NCI-H2227 (cell line): Measurements from ENCODE around the gene MATN1.

Experiments used
- DNase-seq: peaks from one replicate; lab custom pipeline; 2025; ENCODE audit not compliant: unreplicated experiment; lab: John Stamatoyannopoulos, UW

Gene MATN1

DNA sequence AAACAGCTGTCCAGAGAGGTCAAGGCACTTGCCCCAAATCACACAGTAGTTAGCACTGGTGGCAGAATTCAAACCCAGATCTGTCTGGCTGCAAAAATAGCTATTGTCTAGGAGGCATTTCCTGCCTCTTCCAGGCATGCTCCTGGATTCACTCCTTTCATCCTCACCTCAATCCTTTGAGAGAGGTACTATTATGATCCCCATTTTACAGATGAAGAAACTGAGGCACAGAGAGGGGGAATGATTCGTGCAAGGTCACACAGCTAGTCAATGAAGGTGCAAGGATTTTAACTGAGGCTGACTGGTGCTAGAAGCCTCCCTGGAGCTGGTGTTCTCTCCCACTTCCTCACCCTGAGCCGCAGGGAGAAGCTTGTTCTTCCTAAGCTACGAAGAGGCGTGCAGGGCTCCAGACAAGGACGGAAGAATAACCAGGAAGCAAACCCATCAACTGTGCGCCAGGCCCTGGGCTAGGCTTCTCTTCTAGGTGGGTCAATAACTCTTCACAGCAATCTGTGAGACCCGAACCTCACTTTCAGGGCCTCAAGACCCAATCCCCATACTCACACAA, 34.8 kb upstream of the MATN1 start:
- no peak for DNase-seq

DNA sequence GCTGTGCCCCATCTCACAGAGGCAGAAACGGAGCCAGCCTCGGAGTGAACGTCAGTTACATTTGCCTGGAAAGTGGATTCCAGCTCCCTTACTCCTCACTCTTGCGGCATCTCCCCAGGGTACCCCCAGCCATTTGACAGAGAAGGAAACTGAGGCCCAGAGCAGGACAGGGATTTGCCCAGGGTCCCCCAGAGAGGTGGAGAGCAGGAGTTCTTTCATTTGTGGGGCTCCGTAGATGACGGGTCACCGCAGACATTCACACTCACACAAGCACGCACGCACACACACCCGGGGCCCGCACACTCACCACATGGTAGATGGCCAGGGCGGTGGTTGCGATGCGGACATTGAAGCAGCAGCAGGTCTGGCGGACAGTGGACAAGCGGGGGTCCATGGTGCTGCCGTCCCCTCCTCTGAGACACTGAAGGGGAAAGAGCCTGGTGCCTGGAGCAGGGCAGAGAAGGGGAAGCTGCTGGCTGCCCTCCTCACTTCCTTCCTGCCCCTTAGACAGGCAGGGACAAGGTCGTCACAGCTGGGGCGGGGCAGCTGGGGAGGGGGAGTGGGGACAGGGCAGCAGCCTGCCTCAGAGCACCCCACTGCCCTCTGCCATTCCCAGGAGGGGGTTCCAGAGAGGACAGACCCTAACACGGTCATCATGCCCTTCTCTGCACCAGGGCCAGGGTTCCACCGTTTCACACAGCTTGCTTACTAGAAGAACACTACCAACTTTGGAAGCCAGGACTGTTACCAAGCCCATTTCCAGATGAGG, 34.2 kb upstream of the MATN1 start, which contains the start of gene LAPTM5:
TSS of gene LAPTM5 (minus strand) at position 423 of the 769 bp plus-strand sequence. CDS start at position 394, 29 bp downstream.
- DNase-seq, result no peak

DNA sequence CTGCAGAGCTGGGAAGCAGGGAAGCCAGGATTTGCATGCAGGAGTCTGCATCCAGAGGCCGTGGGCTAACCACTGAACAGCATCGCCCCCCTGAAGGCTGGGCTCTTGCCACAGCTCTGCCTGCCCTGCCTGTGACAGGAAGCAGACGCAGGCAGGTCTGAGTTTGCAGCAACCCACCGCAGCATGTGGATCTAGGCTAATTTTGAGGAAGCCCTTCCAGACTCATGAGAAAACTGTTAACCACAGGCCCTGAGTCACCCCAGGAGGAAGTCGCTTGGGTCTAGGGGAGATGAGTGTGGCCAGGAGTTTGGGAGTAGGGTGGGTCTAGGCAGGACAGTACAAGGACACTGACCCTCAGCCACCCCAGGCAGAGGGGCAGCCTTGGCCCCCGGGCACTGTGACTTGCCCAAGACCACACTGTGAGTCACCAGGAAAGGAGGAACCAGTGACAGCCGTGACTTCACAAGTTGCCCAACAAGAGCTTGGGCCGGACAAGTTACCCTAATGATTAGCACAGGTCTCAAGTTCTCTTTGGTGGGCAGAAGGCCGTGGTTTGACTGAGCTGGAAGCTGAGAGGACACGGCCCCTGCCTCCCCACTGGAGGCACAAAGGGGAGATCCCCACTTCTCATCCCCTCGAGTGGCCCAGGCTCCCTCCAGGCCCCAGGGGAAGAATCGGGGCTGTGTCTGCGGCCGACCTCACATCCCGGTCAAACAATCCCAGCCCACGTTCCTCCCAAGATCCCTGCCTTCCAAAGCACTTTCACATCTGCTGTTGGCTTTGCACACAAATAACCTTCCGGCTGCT, 33.4 kb upstream of the MATN1 start:
- DNase-seq, result no peak

DNA sequence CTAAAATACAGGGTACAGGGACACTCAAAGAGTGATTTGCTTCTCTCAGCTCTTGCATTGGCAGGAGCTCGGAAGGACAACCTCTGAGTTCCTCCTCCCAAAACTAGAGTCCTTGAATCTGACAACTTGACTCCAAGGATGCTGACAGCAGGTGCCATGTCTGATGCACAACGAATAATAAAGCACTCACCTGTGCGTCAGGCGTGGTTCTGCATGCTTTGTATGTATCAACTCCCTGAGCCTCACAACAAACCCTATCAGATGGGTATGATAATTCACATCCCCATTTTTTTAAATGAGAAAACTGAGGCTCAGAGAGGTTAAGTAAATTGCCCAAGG, 32.8 kb upstream of the MATN1 start:
- no peak for DNase-seq

DNA sequence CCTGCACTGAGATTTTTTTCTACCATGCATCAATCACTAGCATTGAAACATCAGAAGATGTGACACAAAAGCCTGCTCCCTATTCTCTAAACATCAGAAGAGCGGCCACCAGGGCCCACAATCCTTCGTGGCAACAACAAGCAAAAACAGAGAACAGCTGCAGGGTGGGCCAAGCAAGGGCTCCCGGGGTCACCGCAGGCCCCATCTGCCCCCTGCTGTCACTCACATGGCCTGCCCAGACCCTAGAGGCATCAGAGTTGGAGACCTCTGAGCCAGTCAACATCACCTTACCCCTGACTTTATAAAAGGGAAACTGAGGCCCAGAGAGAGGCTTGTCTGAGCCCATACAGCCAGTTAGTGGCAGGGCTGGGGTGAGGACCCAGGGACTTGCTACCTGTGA, 32.4 kb upstream of the MATN1 start:
- DNase-seq, result no peak

DNA sequence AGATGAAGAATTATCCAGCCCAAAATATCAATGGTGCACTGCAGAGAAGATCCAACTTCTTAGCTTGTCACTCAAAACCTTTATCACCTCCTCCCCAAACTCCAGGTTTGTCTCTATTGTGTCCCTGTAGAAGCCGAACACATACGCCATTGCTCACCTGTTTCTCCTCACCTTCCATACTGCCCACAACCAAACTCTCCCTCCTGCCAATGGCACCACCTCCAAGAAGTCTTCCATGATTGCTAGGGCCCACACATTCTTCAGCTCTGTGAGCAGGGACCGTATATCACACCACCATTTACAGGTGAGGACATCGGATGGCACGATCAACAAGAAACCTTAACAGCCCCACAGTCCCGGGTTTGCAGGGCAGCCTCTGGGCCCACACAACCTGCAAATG, 31.9 kb upstream of the MATN1 start:
- DNase-seq, result no peak

DNA sequence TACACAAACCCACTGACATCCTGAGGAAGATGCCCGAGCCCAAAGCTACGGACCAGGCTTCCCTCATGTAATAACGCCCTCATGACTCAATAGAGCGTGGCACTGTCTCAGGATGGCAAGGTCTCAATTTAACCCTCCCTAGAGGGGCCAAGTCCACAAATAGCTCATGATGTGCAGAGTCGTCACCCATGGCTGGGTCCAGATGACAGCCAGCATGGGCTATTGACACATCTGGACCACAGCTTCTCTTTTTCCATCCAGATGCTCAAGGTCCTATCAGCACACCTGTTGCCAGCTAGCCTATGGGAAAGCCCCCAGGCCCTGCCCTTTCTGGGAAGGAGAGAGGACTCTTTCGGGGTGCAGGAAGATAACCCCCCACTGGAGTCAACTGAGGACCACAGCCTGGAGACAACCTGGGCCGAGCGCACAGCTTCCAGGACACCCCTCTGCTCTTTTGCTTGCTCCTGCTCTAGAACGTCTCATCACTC, 31.3 kb upstream of the MATN1 start:
- no peak for DNase-seq

DNA sequence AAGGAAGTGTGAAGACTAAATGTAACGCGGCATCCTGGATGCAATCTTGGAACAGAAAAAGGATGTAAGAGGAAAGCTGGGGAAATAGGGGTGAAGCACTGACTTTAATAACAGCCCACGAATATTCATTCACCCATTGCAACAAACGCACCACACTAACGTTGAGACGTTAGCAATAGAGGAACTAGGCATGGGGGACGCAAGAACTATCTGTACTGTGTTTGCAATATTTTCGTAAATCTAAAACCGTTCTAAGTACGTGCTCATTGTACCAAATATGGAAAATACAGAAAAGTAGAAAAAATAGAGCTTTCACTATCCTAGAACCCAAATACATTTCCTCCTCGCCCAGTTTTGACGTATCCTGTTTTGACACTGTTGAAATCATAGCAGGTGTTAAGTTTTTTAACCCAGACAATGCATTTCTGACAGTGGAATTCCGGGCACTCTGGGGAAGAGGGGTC, 30.3 kb upstream of the MATN1 start:
- no peak for DNase-seq

DNA sequence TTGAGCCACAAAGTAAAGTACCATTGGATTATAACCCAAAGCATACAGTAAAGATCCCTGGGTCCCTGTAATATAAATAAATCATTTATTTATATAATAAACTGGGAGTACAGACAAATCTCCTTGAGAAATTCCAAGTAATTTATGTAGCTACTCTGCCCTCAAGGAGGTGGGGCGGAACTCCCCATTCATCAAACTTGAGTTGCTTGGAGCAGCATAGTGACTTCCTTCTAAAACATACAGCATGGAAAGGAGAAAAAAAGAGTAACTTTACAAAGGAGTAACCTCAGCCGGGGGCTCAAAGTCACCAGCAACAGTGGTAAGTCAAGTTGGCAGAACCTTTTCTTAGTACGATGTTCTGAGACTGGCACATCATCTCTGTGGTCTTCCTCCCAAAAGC, 29.7 kb upstream of the MATN1 start:
- no peak for DNase-seq

DNA sequence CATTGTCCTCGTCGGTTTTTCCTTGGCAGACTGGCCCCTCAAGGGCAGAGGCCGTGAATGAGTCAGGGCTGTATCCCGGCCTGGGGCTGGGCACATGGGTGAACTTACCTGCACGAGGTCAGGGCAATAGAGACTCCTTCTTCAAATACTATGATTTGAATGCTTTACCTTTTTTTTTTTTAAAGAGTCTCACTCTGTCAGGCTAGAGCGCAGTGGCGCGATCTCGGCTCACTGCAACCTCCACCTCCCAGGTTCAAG, 29.2 kb upstream of the MATN1 start:
- DNase-seq, result no peak

DNA sequence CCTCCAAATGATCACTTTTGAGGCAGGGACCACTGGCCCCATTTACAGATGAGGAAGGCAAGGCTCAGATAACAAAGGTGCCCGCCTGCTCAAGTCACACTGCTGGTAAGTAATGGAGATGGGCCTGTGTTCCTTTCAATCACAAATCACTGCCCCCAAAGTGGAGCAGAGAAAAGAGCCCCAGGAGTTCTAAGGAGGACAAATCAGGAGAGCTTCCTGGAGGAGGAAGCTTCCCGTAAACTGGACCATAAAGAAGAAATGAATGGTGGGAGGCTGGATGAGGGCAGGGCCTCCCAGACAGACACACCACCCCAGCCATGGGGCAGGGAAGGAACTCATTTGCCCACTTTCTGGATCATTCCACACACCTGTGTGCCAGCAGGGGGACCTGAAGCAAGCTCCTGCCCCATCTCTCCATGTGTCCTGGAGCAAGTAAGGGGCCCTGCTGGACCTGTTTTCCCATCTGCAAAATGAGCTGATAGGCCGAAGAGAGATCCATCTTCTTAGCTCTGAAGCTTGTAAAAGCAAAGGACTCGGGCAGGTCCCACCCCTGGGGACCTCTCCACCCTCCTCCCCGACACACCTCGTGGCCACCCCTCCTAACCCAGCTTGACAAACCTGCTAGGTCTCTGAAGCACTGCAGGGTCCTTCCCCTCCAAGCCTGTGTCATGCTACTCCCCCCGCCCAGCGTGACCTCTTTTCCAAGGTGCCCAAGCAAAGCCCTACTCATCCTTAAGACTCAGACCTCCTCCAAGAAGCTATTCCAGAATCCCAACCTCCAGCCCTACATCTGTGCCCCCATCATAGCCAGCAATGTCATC, 28.7 kb upstream of the MATN1 start:
- no peak for DNase-seq

DNA sequence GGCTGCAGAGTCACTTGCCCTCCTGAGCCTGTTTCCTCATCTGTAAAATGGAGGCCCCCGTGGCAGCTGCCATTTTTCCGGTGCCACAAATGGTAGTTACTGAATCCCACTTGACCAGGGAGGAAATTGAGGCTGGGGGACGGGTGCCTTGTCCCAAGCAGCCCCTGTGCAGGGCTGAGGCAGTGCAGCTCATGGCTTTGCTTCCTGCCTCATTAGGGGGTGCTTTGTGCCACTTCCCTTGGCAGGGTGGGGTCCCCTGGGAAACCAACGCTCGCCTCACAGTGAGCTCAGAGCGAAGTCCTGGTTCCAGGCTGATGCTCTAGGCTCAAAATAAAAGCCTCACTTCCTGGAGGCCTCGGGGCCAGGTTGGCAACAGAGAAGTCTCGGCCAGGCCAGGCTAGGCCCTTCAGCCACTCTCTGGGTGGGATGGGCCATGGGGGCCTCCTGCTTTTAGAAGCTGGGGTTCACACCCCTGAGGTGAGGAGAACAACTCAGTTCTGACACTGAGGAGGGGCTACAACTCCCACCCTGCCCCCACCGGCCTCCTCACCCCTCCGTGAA, 27.4 kb upstream of the MATN1 start:
- DNase-seq, result no peak

DNA sequence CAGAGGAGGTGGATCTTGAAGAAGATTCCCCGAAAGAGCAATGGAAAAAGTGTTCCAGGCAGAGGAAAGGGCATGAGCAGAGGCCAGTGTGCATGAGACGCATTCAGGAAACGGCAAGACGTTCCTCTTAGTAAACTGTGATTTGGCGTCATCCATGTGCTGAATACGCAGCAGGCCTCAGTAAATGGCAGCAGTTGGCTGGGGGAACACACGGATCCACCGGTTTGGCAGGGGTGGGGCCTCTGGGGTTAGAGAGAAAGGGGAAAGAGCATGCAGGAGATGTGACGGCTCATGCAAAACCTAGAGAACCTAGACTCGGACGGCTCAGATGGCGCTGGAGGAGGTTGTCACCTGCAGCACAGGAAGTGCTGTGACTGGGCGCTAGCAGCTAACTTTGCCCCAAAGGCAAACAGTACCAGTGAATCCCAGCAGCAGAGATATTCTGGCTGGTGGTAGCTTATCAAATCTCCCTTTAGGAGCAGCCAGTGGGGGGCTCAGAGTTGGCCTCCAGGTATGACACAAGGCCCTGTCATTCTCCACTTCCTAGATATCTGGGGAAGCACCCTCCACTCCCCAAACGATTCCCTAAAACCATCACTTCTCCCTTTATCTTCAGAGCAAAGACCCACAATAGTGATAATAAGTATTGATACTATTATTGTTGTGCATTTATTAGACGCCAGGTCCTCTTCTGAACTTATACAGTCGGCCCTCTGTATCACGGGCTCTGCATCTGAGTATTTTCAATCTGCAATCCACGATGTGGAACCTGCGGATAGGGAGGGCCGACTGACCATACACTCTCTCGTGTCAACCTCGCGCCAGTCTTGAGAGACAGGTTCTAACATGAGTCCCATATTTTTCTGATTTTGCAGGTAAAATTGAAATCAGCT, 26.6 kb upstream of the MATN1 start:
- DNase-seq, result no peak

DNA sequence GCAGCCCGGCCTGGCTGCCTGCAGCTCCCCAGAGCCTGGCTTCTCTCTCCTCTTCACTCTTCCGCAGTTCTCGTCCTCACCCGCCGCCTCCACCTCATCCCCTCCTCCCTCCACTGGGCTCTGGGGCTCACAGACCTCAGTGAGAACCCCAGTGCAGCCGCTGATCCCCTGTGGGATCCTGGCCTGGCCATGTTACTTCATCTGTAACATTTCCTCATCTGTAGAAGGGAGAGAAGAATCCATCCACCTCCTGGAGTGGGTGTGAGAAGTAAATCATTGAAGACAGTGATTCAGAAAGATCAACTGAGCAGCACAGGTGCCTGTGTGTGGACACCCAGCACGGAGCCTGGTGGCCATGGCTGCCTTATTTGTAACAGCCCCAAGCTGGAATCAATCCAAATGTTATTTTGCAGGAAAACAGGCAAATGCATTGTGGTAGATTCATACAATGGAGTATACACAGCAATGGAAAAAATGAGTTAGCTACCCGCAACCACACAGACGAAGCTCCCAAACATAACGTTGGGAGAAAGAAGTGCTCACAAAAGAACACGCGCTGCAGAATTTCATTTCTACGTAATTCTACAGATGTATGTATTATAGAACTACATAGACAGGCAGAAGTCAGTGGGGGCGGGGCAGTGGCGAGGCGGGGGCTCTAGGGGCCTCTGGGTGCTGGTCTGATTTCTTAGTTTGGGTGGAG, 25.5 kb upstream of the MATN1 start:
- DNase-seq, result no peak

DNA sequence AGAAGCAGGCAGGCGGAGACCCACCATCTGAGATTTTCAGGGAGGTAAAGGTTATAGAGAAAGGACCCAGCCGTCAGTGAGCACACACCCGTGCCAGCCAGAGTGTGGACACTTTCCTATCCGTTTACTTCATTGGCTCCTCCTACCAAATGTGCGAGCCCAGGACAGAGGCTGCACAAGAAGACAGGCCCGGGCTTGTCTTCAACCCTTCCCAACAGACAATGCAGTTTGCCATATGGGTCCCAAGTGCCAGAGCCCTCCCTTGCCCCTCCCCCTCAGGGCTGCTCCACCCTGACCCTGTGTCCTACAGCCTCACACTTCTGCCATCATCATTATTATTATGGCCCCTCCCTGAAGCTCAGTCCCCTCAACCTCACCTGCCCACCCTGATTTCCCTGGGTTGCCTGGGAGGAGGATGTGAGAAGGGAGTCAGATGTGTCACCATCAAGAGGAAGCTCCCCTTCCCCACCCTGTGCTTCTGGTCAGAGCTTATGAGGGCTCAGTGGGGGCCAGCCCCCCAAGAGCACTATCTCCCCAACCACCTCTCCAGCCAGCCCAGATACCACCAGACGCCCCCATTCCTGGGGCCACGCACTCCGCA, 24.8 kb upstream of the MATN1 start:
- DNase-seq, result peak; percentile 52

DNA sequence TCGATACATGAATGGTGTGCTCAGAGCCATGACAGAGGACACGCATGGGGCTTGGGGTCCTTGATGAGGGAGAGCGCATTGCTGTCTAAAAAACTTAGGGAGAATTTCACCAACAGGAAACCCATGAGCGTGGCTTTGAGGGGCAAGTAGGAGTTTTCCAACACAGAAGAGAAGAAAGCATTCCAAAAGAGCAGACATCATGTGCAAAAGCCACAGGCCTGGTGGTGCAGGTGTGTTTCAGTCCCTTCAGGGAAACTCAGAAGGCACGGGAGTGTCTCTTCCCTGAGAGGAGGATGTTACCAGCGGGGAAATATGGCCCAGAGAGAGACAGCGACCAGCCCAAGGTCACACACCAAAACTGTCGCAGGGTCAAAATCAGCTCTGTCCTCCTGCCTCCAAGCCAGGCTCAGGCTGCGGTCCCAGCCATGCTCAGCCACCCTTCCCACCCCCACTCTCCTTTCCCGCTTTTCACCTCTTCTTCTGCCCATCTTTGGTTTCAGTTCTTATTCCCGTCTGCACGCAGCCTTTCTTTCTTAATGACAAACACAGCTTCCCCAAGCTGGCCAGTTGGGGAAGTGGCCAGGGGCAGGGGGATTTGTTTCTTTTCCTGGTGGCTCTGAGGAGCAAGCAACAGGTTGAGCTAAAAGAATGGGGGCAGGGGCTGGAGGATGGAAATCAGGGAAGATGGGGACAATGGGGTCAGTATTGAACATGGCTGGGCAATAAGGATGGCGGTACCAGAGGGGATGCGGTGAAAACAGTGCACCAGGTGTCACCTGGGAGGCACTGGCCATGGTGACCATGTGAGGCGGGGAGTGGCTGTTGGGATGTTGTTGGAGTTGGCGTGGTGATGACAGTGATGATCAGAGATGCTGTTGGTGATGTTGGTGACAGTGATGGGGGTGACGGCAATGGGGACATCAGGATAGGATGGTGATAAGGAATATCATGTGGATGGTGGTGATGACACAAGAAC, 23.9 kb upstream of the MATN1 start:
- DNase-seq, result no peak

DNA sequence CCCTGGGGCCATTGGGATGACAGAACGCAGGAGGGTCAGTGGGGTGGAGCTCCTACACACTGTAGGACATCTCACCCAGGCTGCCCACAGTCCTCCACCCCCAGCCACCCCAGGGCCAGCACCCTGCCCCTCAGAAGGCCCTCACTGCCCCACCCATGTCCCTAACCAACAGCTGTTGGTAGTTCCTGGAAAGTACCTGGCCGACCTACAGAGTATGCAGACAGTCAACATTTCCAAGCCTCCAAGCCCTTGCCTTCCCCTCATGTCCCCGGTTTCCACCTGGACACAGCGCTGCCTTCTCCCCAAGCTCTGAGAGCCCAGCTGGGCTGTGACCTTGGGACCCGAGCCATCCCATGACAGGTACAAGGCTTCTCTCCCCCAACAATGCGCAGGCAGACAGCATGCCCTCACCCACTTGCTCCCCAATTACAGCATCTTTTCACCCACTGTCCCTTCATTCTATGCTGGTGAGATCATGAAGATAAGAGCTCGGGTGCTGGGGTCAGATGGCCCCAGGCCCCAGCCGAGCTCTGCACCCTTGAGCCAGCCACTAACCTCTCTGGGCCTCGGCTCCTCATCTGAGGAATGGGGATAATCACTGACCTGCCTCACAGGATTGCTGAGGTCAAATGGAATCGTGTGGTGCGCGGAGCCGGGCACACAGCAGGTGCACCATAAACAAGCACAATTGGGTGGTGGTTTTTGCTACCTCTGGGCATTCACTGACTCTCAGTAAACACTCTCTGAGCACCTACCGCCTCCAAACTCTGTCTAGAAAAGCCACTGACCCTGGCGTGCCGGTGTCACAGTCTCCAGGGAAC, 23.0 kb upstream of the MATN1 start:
- DNase-seq, result no peak
